GM23338 (cell line): ENCODE measurements around the gene NUAK2. TPM values are rescaled to one million over a fixed set of nuclear protein-coding genes. Genes with fewer than 3 reads are reported as not detected.
"Not testable (repeated sequence)": the region's sequence is repeated elsewhere in the genome, so short reads cannot be mapped to it uniquely, and the experiment has no call there.

Source experiments
- ATAC-seq: fragments of 200-7000 bp; cut with Tn5 transposase; 3 replicates; pipeline ENCODE4 v1.9.1; 2020
- DNase-seq: peaks from one replicate; pipeline ENCODE4 v3.0.0-alpha.2; 2015; ENCODE audit warnings: low spot score
- H2AFZ ChIP-seq: fragments of 200-600 bp; sonication (generic); 2 replicates; pipeline ENCODE4 v1.8.0; 2016; ENCODE audit warnings: antibody characterized with exemption, mild to moderate bottlenecking, moderate library complexity
- H3F3A ChIP-seq: fragments of 200-600 bp; sonication (generic); replicated peaks from 2 replicates; pipeline ENCODE4 v1.8.0; 2017; ENCODE audit warnings: antibody characterized with exemption, mixed run types, low read depth
- H3K27ac ChIP-seq: fragments of 200-600 bp; sonication (generic); 2 replicates; pipeline ENCODE4 v1.6.1; 2016; ENCODE audit warnings: low read depth
- H3K27me3 ChIP-seq: fragments of 200-600 bp; sonication (generic); 2 replicates; pipeline ENCODE4 v1.8.0; 2016; ENCODE audit warnings: mild to moderate bottlenecking, mixed run types, moderate library complexity; ENCODE audit not compliant: insufficient read depth
- H3K36me3 ChIP-seq: fragments of 200-600 bp; sonication (generic); 2 replicates; pipeline ENCODE4 v1.8.0; 2016; ENCODE audit warnings: mild to moderate bottlenecking; ENCODE audit not compliant: insufficient read depth
- H3K4me1 ChIP-seq: fragments of 200-600 bp; sonication (generic); 2 replicates; pipeline ENCODE4 v1.8.0; 2016; ENCODE audit warnings: mild to moderate bottlenecking, moderate library complexity; ENCODE audit not compliant: insufficient read depth
- H3K4me2 ChIP-seq: fragments of 200-600 bp; sonication (generic); 2 replicates; pipeline ENCODE4 v1.7.1; 2017; ENCODE audit warnings: mixed run types
- H3K4me3 ChIP-seq: fragments of 200-600 bp; sonication (generic); 2 replicates; pipeline ENCODE4 v1.6.1; 2016; ENCODE audit warnings: mixed run types
- H3K79me2 ChIP-seq: fragments of 200-600 bp; sonication (generic); replicated peaks from 2 replicates; pipeline ENCODE4 v1.8.0; 2017; ENCODE audit warnings: mild to moderate bottlenecking; ENCODE audit not compliant: insufficient read depth
- H3K9me2 ChIP-seq: fragments of 200-600 bp; sonication (generic); 2 replicates; pipeline ENCODE4 v1.8.0; 2017; ENCODE audit not compliant: insufficient read depth
- H4K20me1 ChIP-seq: fragments of 200-600 bp; sonication (generic); replicated peaks from 2 replicates; pipeline ENCODE4 v1.8.0; 2017; ENCODE audit warnings: mild to moderate bottlenecking; ENCODE audit not compliant: insufficient read depth
- H3K27ac Mint-ChIP-seq: 2 replicates; pipeline ENCODE4 v1.8.0; 2020; ENCODE audit warnings: inconsistent platforms, mild to moderate bottlenecking, moderate library complexity, mixed read lengths
- H3K27me3 Mint-ChIP-seq: 3 replicates; pipeline ENCODE4 v1.8.0; 2022; ENCODE audit warnings: low read depth, mild to moderate bottlenecking, moderate library complexity, mixed read lengths, inconsistent platforms; ENCODE audit not compliant: insufficient read depth, poor library complexity
- H3K36me3 Mint-ChIP-seq: 3 replicates; pipeline ENCODE4 v1.8.0; 2021; ENCODE audit warnings: low read depth, mild to moderate bottlenecking, inconsistent platforms, moderate library complexity, mixed read lengths
- H3K4me1 Mint-ChIP-seq: 3 replicates; pipeline ENCODE4 v1.8.0; 2020; ENCODE audit warnings: mild to moderate bottlenecking, inconsistent platforms, mixed read lengths
- H3K4me3 Mint-ChIP-seq: 3 replicates; pipeline ENCODE4 v1.8.0; 2021; ENCODE audit warnings: moderate library complexity, mild to moderate bottlenecking, inconsistent platforms, mixed read lengths
- H3K9me3 Mint-ChIP-seq: 3 replicates; pipeline ENCODE4 v1.8.0; 2020; ENCODE audit warnings: moderate library complexity, mild to moderate bottlenecking, inconsistent platforms, mixed read lengths
- CREB1 ChIP-seq: fragments of 250-450 bp; sonication (Bioruptor Pico); IDR thresholded peaks from 2 replicates; pipeline ENCODE4 v1.5.0; 2020; ENCODE audit warnings: low read depth, mild to moderate bottlenecking, moderate library complexity
- EZH2 ChIP-seq: fragments of 200-600 bp; sonication (generic); IDR thresholded peaks from one replicate; pipeline ENCODE4 v1.8.0; 2017; ENCODE audit warnings: antibody characterized with exemption, mild to moderate bottlenecking, low read depth; ENCODE audit not compliant: unreplicated experiment
- POLR2AphosphoS5 ChIP-seq: IDR thresholded peaks from 2 replicates; pipeline ENCODE4 v1.6.1; 2016; ENCODE audit warnings: antibody characterized with exemption, low read depth
- REST ChIP-seq: IDR thresholded peaks from one replicate; pipeline ENCODE4 v1.6.1; 2018; ENCODE audit warnings: antibody characterized with exemption; ENCODE audit not compliant: unreplicated experiment
- STAT1 ChIP-seq: IDR thresholded peaks from one replicate; pipeline ENCODE4 v1.6.1; 2016; ENCODE audit warnings: antibody characterized with exemption; ENCODE audit not compliant: unreplicated experiment
- ZNF114 ChIP-seq: fragments of 250-450 bp; sonication (Bioruptor Pico); IDR thresholded peaks from 2 replicates; pipeline ENCODE4 v1.5.0; 2020; ENCODE audit warnings: mild to moderate bottlenecking, moderate library complexity
- ZNF331 ChIP-seq: fragments of 250-450 bp; sonication (Bioruptor Pico); IDR thresholded peaks from 2 replicates; pipeline ENCODE4 v1.5.0; 2020; ENCODE audit warnings: low read depth, mild to moderate bottlenecking, moderate library complexity
- polyA plus RNA-seq: library from polyadenylated mRNA; unstranded; fragments of >200 nt; fragmentation: Nextera tagmentation; extraction: Ambion mirVana; gene quantifications from 2 replicates; pipeline ENCODE4 v1.2.1, GENCODE V29; 2016
- total RNA-seq: library from RNA; depleted of rRNA; stranded (reverse); fragments of >200 nt; shearing (Covaris generic); gene quantifications from 2 replicates; pipeline ENCODE4 v1.2.3, GENCODE V29; 2014

Gene NUAK2
- total and polyA plus RNA-seq, 2 experiments from 2014 or later: 7.8 to 15.3 TPM

- peaks cover 4% of the 10 kb centered on the region for H3K27me3 Mint-ChIP-seq
- peaks cover 22% of the 10 kb centered on the region for H3K4me1 Mint-ChIP-seq
- no peaks in the 10 kb centered on the region for H3K9me3 Mint-ChIP-seq
- no peaks in the 10 kb centered on the region for H3K36me3 Mint-ChIP-seq
- Histone ChIP-seq H3K27ac (no peak overlapping the region), H3K27me3 (no peaks in the 10 kb centered on the region), H4K20me1 (no peaks in the 10 kb centered on the region), H3K79me2 (no peaks in the 10 kb centered on the region), H3K4me3 (no peak overlapping the region), H2AFZ (no peak overlapping the region), H3F3A (peaks cover 6% of the 10 kb centered on the region; the same call in 1 of the 2 replicates), H3K4me2 (no peak overlapping the region), H3K4me1 (peaks cover 35% of the 10 kb centered on the region), H3K36me3 (no peaks in the 10 kb centered on the region), H3K9me2 (no peaks in the 10 kb centered on the region)
- TF ChIP-seq ZNF114 (CRISPR knock-in tag) (no peak), POLR2AphosphoS5 (no peak), REST (no peak), EZH2 (no peak), STAT1 (no peak), CREB1 (no peak)
- no peak overlapping the region for H3K4me3 Mint-ChIP-seq
- no peak overlapping the region for H3K27ac Mint-ChIP-seq
- DNase-seq (no peak), ATAC-seq (no peak)
Measured at GRCh38 chr1:205368478-205368877, 46.9 kb upstream of the NUAK2 start.

- Mint-ChIP-seq H3K36me3 (no peaks in the 10 kb centered on the region), H3K27me3 (peaks cover 5% of the 10 kb centered on the region), H3K4me3 (no peak overlapping the region), H3K27ac (no peak overlapping the region), H3K4me1 (0 out of 3 replicates have a peak, but pooled peaks cover 4% of the 10 kb centered on the region), H3K9me3 (no peaks in the 10 kb centered on the region)
- peak overlapping the region; percentile 97 for H2AFZ ChIP-seq
- DNase-seq (no peak), ATAC-seq (peak; percentile 36; the same call in 2 of the 3 replicates)
- H3K4me3 ChIP-seq: no peak overlapping the region
- peaks cover 6% of the 10 kb centered on the region; the same call in 1 of the 2 replicates for H3F3A ChIP-seq
- H3K27me3 ChIP-seq: no peaks in the 10 kb centered on the region
- H3K9me2 ChIP-seq: no peaks in the 10 kb centered on the region
- H3K4me1 ChIP-seq: peaks cover 14% of the 10 kb centered on the region; the same call in 1 of the 2 replicates
- H3K79me2 ChIP-seq: no peaks in the 10 kb centered on the region
- H3K27ac ChIP-seq: no peak overlapping the region
- H4K20me1 ChIP-seq: no peaks in the 10 kb centered on the region
- TF ChIP-seq STAT1 (no peak), ZNF331 (no peak), ZNF114 (CRISPR knock-in tag) (no peak)
- no peak overlapping the region for H3K4me2 ChIP-seq
- no peaks in the 10 kb centered on the region for H3K36me3 ChIP-seq
Measured at GRCh38 chr1:205365945-205366463, 44.5 kb upstream of the NUAK2 start.

GRCh38 chr1:205365086-205365485 lies 43.5 kb upstream of the NUAK2 start:
- not testable (repeated sequence) for H2AFZ ChIP-seq, H3K9me2 ChIP-seq, H3F3A ChIP-seq

More at GRCh38 chr1:205365086-205365485, 43.5 kb upstream of the NUAK2 start:
- H3K27me3 ChIP-seq, DNase-seq, H3K27ac ChIP-seq, H3K36me3 ChIP-seq, H3K27me3 Mint-ChIP-seq, ATAC-seq, H3K4me3 ChIP-seq, H3K79me2 ChIP-seq, H3K4me1 Mint-ChIP-seq, H4K20me1 ChIP-seq, H3K9me3 Mint-ChIP-seq, H3K4me3 Mint-ChIP-seq, H3K27ac Mint-ChIP-seq, H3K36me3 Mint-ChIP-seq, H3K4me2 ChIP-seq: not testable (repeated sequence)
- peaks cover 14% of the 10 kb centered on the region for H3K4me1 ChIP-seq
